GM19328 (cell line): ENCODE measurements around the gene MAML2.

ENCODE experiments used
- ATAC-seq: cut with Tn5 transposase; IDR thresholded peaks from one replicate; pipeline ENCODE4 v1.9.1; 2021; ENCODE audit warnings: mild to moderate bottlenecking, moderate library complexity; ENCODE audit not compliant: unreplicated experiment

The MAML2 gene

DNA sequence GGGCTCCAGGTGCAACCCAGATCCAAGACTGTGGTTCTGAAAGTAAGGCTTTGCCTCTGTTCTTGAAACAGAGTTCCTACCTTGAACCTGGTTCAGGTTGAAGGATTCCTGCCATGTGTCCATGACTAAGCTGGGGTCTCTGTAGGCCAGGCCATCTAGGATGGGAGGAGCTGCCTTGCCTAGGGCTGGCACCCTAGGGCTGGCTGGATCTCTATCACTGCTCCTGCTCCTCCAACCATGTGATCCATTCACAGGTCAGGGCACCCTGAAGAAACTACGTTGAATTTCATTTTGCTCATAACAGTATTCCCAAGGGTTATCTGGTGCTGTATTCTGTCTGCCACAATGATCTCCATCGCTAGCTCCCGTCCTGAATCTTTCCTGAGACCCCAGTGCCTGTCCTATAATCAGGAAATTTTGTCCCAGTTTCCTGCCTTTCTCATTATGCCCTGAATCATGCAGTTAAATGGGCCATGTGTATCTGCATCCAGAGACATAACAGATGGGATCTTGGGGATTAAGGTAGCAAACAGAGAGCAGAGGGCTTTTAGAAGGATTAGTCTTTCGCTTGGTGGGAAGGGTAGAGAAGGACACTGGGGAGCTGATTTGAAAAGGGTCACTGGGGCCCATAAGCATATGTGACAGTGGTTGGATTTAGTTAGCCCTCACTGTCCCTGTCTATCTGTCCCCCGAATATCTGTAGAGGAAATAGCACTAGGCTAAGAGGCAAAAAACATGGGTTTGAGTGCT is 320.9 kb downstream of the MAML2 start:
- no peak for ATAC-seq

DNA sequence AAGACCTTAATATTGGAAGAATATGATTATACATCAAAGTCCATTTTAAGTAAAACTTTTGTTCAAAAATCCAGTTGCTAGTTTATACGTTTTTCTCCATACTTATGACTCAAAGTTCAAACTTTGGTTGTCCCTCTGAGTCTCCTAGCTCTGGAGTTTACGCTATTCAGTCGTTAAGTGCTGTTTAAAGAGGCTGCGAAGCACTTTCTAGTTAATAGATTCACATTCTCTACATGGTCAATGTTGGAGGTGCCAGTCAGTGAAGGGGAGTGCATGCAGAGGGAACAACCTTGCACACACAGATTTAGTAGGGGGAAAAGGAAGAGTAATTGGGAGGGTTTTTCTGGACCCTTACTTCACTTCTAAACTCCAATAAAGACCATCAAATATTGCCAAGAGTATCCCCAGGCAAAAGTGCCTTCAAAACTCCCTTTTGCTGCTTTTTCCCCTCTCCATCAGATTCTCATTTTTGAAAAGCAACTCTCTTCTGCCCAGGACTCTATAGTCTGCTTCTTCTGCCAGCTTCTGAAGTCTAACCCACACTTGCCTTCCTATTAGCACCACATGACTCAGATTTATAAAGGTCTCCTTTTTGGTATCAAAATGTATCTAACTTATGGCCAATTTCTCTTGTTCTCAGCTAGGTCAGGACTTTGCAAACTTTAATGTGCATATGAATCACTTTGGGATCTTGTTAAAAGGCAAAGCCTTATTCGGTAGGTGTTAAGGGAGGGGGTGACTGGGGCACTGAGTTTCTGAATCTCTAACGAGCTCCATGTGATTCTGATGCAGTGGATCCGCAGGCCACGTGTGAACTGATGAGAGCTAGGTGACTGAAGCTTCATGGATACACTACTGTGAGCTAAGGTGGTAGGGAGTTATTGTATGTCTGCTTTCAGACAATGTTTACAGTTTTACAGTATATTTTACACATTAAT is 322.9 kb downstream of the MAML2 start:
- no peak for ATAC-seq

GRCh38 chr11:96019281-96019680 is 323.7 kb downstream of the MAML2 start:
- ATAC-seq: no peak

- ATAC-seq: no peak
These were observed 325.1 kb downstream of the MAML2 start for GRCh38 chr11:96017856-96018255.

DNA sequence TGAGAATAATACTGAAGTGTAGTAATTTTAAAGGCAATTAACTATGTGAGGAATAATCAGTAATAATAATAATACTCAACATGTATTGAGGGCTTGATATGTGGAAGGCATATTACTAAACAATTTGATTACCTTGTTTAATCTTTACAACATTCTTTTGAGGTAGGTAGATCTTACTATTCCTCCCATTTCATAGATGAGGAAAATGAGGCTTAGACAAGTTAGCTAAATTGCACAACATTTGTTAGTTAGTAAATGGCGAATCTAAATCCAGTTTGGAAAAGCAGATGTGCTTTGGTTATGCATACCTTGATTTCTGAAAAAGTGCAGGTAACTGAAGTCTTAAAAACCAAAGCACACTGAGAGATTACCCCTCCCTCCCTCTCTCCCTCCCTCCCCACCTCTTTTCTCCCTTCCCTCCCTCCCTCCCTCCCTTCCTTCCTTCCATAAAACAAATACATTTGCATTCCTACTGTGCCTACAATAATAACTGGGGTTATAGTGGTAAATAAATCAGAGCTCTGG is 326.0 kb downstream of the MAML2 start:
- ATAC-seq: no peak

DNA sequence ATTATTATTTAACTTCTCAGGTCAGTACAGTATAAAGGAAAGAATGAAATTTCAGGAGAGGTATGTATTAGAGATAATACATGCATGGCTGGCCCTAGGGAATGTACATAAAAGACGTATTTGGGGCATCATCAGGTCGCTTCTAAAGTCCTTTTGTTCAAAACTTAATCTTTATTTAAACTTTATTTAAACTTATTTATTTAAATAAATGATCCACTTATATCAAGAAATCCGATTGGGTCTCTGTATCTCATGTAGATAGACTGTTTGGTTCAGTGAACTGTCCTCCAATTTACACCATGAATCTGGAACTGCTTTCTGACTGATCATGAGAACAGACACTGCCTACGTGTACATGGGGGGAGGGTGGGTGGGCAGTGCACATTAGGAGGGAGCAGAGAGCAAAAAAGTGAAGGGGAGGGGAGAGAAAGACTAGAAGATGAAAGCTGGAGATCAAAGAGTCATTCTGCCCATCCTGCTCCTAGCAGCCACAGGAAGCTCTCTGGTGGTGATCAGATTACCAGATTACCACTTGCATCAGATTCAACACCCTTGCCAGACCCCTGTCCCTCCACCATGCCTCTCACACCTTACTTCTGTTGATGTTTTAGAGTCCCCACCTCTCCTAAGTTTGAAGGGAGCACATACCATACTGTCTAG is 327.0 kb downstream of the MAML2 start:
- ATAC-seq: no peak

GRCh38 chr11:96014217-96014616 is 328.8 kb downstream of the MAML2 start:
- ATAC-seq: no peak

GRCh38 chr11:96013461-96014213 is 329.4 kb downstream of the MAML2 start:
- no peak for ATAC-seq

GRCh38 chr11:96012086-96012824 is 330.7 kb downstream of the MAML2 start:
- ATAC-seq: peak; percentile 91

- no peak for ATAC-seq
These were observed 332.3 kb downstream of the MAML2 start for GRCh38 chr11:96010683-96011082.

GRCh38 chr11:96008161-96008720 is 334.8 kb downstream of the MAML2 start:
- no peak for ATAC-seq

GRCh38 chr11:96006037-96006436 is 337.0 kb downstream of the MAML2 start:
- ATAC-seq: no peak

DNA sequence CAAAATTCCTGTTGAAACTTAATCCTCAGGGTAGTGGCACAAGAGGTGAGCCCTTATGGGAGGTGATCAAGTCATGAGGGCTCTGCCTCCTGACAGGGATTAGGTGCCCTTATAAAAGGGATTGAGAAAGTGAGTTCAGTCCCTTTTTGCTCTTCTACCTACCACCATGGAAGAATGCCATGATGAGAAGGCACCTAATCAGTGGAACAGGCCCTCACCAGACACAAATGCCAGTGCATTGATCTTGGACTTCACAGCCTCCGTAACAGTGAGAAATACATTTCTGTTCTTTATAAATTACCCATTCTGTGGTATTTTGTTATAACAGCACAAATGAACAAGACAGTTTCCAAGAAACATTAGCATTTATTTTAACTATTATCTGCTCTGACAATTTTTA is 338.1 kb downstream of the MAML2 start:
- no peak for ATAC-seq

GRCh38 chr11:96002754-96003290 is 340.2 kb downstream of the MAML2 start:
- no peak for ATAC-seq

DNA sequence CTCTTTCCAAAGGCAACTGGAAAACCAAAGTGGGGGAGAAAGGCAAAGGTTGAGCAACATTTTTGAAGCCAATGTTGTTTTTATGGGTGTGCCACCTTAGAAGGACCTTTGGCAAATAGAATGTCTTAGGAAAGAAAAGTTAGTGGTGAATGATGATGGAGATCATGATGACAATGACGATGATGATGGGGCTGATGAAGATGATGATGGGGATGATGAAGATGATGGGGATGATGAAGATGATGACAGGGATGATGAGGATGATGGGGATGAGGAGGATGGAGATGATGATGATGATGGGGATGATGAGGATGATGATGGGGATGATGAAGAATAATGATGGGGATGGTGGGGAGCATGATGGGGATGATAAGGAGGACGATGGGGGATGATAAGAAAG is 340.7 kb downstream of the MAML2 start:
- ATAC-seq: no peak

GRCh38 chr11:96001037-96001436 is 342.0 kb downstream of the MAML2 start:
- ATAC-seq: no peak

DNA sequence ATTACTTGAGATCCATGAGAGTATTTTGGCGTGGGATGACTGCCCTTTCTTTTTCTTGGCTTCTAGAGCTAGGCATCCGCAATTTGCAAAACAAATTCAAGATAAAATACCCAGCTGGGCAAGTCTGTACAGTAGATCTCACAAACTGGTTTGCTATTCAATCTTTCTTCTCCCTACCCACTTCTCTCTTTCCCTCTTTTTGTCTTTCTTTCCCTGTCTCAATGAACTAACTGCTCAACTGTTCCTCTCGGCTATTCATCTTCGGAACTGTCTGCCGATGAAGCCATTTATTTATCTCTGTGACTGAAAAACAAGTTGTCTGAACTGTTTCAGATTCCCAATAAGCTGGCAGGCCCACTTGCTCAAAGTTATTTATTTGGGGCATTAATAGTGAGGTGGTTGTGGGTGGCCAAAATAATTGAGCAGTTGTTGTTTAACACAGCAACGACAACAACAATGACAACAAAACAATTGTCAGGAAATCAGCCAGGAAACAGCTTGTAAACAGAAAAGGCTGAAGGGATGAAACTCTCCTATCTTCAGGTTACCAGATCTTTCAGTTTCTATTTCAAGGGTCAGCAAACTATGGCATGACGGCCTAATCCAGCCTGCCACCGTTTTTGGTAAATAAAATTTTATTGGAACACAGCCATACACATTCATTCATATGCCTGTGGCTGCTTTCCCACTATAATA is 343.1 kb downstream of the MAML2 start:
- ATAC-seq: no peak

GRCh38 chr11:95996621-95997235 is 346.3 kb downstream of the MAML2 start:
- ATAC-seq: no peak
